HG02678 (cell line): ENCODE results near the gene AKR1C3.
"Not testable (repeated sequence)": the region's sequence is repeated elsewhere in the genome, so short reads cannot be mapped to it uniquely, and the experiment has no call there.

Experiments used
- ATAC-seq: cut with Tn5 transposase; IDR thresholded peaks from one replicate; pipeline ENCODE4 v1.9.1; 2021; ENCODE audit warnings: mild to moderate bottlenecking, moderate library complexity; ENCODE audit not compliant: unreplicated experiment

The AKR1C3 gene

DNA sequence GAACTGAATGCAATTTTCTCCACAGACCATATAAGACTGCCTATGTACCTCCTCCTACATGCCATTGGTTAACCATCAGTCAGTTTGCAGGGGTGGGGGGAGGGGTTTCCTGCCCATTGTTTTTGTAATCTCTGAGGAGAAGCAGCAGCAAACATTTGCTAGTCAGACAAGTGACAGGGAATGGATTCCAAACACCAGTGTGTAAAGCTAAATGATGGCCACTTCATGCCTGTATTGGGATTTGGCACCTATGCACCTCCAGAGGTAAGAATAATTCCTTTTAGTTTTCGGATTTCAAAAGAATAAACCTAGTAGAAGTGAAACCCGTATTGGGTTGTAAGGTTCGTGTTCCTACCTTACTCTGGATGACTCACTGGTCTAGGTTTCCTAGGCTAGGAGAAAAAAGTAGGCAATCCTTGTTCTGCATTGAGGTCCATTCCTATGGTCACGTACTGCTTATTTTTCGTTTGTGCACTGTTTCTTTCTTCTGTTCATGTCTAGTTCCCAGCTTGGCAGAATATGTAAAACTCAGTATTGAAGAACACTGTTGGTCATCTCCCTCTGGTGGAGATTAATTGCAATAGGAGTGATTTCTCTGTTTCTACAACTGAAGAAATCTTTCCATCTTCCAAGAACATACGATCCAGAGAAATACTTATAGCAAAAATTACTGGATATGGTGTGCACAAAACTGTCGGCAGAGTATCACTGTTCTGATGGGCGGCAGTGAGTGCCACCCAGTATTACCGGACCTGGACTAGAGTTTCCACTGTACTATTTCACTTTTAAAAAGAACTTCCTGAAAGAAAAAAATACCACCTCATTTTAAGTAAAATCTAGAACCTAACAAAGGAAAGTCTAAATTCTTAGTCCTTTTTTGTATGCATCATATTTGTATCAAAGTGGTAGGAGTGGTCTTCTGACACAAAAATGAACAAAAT is at the start of gene AKR1C3:
Gene AKR1C3 (plus strand): TSS at position 150 of the 941 bp plus-strand sequence. CDS start 31 bp downstream, at position 181.
- no peak for ATAC-seq

DNA sequence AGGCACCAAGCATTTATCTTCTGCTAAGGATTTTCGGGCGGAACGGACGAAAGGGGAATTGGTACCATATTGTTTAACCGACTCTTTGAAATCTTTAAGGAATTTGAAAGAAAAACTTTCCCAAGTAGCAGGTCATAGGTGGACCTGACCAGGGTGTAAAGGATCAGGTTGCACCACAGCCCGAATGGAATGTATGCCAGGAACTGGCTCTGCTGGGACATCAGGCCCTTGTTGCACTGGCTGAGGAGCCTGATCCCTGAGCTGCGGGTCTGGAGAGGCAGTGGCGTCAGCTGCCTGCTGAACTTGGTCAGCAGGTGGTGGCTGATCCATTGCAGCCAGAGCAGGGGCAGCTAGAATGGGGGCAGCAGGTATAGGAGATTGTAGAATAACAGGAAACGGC is 49.1 kb upstream of the AKR1C3 start:
- ATAC-seq, result no peak

DNA sequence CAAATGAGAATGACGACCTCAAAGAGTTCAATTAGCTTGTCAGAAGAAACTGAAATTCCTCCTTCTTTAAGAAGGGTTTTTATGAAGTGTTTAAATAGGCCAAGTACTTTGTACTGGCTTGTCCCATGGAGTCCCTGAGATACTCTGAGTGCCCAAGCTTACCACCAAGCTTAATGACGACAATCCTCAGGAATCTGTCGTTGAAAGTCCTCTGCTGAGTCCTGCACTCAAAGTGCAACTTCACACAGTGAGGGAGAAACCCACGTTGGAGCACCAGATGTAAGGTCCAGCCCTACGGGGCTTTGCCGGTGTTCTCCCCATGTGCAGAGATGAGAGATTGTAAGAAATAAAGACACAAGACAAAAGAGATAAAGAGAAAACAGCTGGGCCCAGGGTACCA is 47.8 kb upstream of the AKR1C3 start:
- no peak for ATAC-seq

DNA sequence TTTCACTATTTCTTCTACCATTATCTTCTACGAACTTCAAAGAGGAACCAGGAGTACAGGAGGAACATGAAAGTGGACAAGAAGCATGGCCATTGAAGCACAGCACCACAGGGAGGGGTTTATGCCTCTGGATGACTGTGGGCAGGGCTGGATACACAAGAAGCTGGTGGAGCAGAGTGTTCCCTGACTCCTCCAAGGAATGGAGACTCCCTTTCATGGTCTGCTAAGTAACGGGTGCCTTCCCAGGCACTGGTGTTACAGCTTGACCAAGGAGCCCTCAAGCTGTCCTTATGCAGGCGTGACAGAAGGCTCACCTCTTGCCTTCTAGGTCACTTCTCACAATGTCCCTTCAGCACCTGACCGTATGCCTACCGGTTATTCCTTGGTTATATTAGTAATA is 47.2 kb upstream of the AKR1C3 start:
- ATAC-seq, result not testable (repeated sequence)

DNA sequence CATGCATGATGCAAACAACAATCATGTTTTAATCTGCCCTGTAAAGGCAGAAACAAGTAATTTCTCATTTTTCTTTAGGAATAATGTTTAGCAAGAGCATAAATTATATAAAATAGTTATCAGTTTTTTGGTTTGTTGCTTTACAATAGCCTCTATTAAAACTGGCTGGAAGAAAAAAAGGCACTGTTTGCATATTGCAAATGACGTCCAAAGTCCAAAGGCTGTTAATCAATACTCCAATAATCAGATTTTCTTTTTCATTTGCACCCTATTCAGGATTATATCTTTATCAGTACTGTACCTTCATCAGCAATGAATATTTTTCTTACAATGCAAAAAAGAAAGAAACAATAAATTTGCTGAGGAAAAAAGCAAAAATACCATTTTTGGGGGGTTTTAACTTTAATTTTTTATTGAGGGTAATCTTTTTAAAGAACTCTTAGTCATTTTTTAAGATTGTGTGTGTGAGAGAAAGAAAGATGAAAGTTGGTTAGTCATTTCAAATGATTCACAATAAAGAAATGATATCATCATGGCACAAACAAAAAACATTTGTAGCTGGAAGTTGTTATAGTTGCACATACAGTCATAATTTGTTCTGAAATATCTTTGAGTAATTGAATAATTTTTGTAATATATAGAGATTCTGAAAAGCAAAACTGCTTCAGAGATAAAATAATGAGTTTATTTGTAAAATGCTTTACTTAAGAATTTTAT is 46.1 kb upstream of the AKR1C3 start:
- ATAC-seq, result no peak

DNA sequence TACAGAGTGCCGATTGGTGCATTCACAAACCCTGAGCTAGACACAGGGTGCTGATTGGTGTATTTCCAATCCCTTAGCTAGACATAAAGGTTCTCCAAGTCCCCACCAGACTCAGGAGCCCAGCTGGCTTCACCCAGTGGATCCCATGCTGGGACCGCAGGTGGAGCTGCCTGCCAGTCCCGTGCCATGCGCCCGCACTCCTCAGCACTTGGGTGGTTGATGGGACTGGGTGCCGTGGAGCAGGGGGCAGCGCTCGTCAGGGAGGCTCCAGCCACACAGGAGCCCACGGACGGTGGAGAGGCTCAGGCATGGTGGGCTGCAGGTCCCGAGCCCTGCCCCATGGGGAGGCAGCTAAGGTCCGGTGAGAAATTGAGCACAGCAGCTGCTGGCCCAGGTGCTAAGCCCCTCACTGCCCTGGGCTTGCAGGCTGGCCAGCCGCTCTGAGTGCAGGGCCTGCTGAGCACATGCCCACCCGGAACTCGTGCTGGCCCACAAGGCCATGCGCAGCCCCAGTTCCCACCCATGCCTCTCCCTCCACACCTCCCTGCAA is 41.2 kb upstream of the AKR1C3 start:
- ATAC-seq, result not testable (repeated sequence)

DNA sequence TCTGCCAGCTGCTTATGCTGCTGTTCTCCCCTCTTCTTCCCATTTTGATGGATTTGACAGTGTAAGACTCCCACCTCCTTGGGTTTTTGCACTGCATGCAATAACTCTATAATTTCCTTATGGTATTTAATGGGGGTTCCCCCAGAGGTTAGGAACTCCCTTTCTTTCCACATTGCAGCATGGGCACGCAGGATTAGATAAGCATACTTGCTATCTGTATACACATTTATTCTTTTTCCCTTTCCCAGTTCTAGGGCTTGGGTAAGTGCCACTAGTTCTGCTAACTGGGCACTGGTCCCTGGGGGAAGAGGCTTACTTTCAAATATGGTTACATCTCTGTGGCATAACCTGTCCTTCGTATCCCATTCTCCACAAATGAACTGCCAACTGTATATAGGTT is 39.4 kb upstream of the AKR1C3 start:
- ATAC-seq, result not testable (repeated sequence)

DNA sequence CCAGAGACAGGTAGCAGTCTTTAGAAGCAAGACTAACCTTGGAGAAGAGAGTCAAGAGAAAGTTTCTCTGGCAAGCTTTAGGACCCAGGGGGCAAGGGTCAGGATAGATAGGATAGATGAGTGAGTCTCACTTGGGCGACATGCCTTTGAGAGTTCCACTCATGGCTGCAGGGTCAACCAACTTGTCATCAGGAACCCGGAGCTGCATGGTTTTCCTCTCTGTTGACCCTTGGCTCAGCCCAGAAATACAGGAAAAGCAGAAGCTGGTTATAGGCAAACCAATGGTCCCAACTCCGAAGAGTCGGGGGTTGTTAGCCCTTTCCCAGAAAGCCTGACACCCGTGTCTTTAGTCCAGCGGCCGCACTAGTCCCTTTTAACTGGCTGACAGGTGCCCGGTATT is 34.9 kb upstream of the AKR1C3 start:
- not testable (repeated sequence) for ATAC-seq

DNA sequence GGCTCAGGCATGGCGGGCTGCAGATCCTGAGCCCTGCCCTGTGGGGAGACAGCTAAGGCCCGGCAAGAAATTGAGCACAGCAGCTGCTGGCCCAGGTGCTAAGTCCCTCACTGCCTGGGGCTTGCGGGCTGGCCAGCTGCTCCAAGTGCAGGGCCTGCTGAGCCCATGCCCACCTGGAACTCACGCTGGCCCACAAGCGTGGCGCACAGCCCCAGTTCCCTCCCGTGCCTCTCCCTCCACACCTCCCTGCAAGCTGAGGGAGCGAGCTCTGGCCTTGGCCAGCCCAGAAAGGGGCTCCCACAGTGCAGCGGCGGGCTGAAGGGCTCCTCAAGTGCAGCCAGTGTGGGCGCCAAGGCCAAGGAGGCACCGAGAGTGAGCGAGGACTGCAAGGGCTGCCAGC is 33.4 kb upstream of the AKR1C3 start:
- ATAC-seq, result not testable (repeated sequence)

DNA sequence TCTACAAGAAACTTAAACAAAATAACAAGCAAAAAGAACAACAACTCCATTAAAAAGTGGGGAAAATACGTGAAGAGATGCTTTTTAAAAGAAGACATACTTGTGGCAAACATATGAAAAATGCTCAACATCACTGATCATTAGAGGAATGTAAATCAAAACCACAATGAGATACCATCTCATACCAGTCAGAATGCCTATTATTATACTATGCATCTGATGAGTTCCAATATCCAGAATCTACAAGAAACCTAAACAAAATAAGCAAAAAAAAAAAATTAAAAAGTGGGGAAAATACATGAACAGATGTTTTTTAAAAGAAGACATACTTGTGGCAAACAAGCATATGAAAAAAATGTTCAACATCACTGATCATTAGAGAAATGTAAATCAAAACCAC is 29.6 kb upstream of the AKR1C3 start:
- ATAC-seq, result no peak

DNA sequence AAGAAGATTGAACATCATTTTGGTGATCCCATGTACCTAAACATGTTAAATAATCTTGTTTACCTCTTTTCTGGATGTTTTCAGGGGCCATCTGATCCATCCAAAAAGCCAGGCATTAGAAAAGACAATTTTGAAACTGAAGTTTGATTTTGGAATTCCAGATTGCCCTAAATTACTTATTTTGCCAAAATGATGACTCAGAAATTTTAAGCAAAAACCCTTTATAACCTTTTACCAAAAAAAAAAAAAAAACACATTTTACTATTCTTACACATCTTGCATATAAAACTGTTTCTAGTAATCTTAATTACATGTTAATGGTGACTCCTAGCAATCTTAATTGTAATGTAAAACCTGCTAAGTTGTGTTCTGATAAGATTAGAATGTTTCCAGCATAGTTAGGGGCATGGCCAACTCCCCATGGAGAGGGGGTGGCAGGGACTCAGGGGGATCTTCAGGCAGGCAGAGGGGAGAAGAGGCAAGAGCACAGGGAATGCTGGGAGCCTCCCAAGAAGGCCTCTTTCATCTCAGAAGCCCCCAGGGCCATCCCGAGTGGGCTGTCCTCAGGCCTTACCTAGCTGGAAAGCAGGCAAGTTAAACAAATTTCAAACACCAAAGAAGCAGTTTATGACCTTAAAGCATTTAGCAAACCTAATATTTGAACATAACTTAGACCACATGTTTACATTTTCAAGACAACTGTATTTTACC is 25.8 kb upstream of the AKR1C3 start:
- no peak for ATAC-seq

DNA sequence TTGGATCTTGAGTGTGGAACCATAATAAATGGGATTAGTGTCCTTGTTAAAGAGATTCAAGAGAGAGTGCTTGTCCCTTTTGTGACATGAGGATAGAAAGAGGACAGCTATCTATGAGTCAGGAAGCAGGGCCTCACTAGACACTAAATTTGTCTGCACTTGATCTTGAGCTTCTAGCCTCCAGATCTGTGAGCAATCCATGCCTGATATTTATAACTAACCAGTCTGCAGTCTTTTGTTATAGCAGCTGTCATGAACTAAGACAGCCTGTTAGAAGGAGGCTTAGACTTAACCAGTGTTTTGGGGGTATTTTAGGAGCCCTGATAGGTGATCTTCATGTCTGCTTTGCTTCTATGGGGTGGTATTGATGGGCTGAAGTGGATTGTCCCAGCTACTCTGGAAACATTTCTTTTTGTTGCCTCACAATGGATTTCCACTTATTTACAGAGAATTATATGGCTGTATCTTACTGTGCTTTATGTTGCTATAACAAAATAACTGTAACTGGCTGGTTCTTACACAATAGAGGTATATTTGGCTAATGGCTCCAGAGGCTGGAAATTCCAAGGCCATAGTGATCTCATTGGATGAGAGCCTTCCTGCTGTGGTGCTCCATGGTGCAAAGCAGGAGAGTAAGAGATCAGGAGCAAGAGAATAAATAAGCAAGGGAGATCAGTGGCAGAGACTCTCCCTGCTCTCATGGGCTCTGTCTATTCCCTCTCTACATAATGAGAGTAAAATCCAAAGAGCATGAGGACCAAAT is 23.4 kb upstream of the AKR1C3 start:
- ATAC-seq, result no peak

DNA sequence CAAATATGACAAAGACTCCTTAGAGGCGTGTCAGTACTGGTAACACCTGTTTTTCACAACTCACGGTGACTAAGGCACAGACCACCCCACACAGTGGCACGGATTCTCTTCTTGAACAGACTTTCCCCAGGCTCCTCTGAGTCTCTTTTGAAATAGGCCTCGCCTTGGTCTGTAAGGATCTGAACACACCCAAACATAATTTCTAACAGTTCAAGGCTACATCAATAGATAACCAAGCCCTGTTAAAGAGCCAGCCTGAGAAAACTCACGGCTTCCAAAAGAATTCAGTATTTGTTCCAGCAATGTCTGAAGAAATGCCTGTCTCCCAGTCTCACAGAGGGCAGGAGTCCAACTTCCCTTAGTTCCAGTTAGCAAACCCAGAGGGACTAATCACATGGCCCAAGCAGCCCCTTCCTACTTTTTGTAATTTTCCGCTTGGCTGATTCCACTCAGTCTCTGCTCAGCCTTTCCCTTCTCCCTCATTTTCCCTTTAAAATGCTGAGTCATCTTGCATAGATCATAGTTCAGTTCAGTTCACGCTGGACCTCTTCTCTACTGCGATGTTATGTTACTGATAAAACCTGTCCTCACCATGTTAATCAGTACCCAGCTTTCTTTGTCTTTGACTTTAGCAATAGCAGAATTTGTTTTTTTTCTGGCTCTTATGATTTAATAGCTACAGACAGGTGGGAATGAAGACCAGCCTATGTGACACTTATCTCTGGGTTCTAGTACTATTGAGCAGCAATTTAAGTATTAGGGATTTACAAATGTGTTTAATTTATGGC is 22.6 kb upstream of the AKR1C3 start:
- no peak for ATAC-seq

DNA sequence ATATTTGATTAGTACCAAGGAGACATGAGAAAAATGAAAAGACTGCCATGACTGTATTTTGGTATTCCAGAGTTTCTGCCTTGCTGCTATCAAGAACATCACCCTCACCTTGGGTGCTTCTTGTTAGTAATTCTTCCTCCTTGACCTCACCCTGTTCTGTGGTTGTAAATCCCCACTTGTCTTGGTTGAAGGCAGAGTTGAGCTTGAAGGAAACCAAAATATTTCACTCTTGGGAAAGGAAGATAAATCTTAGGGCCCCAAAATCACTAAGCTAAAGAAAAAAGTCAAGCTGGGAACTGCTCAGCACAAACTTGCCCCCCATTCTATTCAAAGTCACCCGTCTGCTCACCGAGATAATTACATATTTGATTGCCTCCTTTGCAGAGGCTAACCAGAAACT is 20.6 kb upstream of the AKR1C3 start:
- no peak for ATAC-seq

DNA sequence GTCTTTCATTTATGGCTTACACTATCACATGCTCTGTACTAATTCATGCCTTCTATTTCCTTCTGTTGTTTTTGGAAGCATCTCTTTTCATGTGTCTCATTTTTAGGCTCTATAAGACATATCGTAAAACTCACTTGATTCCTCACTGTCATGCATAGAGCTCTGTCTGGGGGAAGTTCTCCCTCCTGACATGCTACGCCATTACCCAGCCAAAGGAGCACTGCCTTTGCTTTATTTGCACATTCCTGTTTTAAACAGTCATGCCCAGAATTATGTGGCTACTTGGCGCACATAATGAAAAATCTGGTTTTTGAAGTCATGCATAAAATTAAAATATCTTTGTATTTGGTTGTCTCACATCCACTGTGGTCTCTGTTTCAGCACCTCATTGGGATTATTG is 17.6 kb upstream of the AKR1C3 start:
- ATAC-seq, result no peak

DNA sequence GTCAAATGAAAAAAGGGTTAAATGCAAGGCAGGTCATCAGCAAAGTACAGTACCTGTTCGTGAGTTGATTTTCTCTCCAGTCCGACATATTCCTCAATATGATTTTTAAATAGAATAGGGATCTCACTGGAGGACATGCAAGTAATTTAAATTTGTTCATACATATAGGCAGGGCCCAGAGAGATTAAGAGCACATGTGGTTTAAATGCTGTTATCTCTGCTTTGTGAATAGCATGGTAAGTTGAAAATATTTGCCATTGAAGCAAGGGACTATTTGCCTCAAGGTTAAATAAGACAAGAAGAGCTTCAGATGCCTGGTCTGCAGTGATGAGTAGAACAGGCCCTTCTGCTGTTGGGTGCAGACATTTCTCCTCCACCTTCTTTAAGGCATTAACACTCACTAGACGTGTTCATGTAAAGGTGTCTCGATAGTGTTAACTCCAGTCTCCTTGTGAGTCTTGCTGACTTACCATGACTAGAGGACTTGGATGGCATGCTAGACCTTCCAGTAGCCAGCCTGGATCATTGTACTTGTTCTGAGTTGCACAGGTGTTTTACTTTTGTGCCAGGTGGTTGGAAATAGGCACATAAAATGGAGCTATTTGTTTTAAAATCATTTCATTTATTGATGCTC is 15.6 kb upstream of the AKR1C3 start:
- ATAC-seq, result no peak

DNA sequence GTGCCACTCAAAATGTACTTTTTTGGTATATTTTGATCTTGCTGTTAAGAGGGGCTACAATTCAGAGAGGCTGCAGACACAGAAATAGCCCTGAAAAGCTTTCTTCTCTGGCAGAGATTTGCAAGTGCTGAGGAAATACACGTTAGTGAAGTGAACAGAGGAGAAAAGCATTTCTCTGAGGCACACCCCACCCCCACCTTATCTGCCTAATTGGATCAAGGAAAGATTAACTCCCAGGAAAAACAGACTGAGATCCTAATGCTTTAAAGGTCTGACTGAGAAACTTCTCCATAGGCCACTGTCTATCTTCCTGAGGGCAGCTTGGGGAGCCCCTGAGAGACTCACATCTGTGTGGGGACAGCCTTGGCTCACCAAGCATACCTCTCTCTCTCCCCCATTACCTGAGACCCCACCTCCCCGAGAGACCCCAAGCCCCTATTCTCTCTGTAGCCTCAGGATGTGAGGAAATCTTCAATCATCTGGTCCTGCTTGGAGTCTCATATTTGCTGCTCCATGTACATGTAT is 14.8 kb upstream of the AKR1C3 start:
- no peak for ATAC-seq

DNA sequence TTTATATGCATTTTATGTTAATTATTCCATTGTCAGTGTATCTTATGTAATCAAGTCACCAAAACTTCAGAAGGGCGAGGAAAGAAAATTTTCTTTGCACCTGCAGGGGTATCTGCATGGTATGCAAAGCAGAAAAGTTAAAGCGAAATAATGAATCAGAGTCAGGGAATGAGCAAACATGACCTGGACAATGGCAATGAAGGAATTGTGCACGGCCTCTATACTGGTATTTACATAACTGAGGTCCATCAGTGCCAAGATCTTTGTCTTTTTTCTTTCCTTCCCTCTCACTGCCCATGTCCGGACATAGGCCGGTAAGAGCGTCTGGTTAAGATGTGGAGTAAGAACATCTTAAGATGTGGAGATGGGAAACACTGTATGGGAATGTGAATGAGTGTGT is 14.4 kb upstream of the AKR1C3 start:
- no peak for ATAC-seq

DNA sequence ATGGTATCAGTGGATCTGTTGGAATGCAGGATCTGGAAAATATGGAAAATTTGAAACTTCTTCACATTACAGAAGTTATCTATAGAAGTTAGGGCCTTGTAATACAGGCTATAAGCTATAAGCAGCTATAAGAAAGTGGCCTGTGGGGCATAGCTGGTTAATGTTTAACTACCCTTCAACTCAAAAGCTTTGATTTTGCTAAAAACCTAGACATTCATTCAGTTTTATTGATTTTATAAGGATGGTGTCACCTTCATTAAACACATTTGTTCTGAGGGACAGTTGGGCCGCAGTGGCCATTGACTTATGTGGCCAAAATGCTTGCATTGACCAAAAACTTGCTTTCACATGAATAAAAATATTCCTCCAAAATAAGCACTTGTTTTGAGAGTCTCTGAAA is 13.1 kb upstream of the AKR1C3 start:
- ATAC-seq, result no peak
